GM12865 (cell line): ENCODE data around the gene PEAK1.
A peak's percentile ranks its signal among the peaks of the same experiment; 100 is the strongest.
"Not testable (repeated sequence)": the region's sequence is repeated elsewhere in the genome, so short reads cannot be mapped to it uniquely, and the experiment has no call there.

Experiments
- DNase-seq: peaks from one replicate; pipeline ENCODE4 v3.0.0; 2010; ENCODE audit warnings: low read depth
- H3K4me3 ChIP-seq: 2 replicates; pipeline ENCODE4 v1.5.1; 2011; ENCODE audit warnings: mild to moderate bottlenecking, low read depth, low read length, control low read depth
- CTCF ChIP-seq: IDR thresholded peaks from 2 replicates; pipeline ENCODE4 v1.5.1; 2011; ENCODE audit warnings: low read length, control low read depth, low read depth, inconsistent platforms; ENCODE audit not compliant: insufficient read depth; ENCODE audit errors: missing control alignments

PEAK1 gene

GRCh38 chr15:77187751-77188464 lies 232.0 kb downstream of the PEAK1 start:
- no peak for TF ChIP-seq CTCF
- DNase-seq, result peak; percentile 69
- H3K4me3 ChIP-seq, result no peak overlapping the region

DNA sequence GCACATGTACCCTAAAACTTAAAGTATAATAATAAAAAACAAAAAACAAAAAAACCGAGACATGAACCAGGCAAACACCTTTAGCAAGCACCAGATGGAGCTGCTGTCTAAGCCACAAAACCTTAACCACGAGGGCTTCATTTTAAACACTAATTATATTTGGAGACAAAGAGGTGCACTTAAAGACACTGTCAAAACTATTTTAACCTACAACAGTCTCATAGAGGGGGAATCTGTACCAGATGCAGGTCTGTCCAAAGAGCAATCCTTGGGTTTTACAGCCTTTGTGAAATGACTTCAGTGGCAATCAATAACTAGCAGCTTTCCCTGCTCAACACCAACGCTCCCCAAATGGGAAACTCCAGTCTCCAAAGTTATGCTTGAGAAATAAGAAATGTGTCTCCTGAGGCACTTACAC lies 233.3 kb downstream of the PEAK1 start:
- peak; percentile 58 for TF ChIP-seq CTCF
- H3K4me3 ChIP-seq, result no peak overlapping the region
- DNase-seq, result peak; percentile 66

- no peak for TF ChIP-seq CTCF
- DNase-seq, result peak; percentile 9
- H3K4me3 ChIP-seq, result no peak overlapping the region
These were observed 234.6 kb downstream of the PEAK1 start for GRCh38 chr15:77185242-77185785.

- DNase-seq, H3K4me3 ChIP-seq: not testable (repeated sequence)
These were observed 235.6 kb downstream of the PEAK1 start for GRCh38 chr15:77184352-77184751.

GRCh38 chr15:77183066-77183465 lies 236.8 kb downstream of the PEAK1 start:
- TF ChIP-seq CTCF, result no peak
- DNase-seq, result peak; percentile 30
- H3K4me3 ChIP-seq, result no peak overlapping the region

DNA sequence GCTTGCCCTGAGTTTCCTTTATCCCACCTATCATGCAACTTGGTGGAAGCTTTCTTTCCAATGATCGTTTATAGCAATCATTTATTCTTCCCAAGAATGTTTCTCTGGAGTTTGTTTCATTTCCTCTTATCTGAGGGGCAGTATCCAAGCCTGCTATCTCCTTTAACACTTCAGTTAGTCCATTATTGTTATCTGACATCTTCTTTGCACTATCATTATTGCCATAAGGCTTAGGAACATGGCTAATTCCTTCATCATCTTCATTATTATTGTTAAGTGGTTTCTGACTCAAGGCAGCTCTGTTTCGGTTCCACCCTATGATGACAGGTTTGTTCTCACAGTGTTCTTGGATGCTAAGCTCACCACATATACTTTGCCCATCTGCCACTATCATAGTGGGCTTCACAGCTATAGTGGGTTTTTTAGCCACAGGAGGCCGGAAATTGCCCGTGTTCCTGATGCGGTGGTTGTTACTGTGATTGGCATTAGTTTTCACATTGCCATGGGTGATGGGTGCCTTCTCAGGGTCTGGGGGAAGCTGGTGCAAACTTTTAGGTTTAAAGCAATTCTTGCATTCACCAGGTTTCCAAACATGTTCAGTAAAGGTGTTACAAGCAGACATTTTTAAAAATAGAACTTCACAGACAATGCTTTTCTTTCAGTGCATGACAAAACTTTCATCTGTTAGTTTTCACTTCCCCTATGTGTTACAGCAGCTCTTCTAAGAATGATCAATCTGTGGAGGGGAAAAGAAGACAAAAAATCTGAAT lies 238.4 kb downstream of the PEAK1 start:
- peak; percentile 82 for DNase-seq
- peak overlapping the region; percentile 3; the same call in 1 of the 2 replicates for H3K4me3 ChIP-seq
- no peak for TF ChIP-seq CTCF

GRCh38 chr15:77180757-77181156 lies 239.1 kb downstream of the PEAK1 start:
- TF ChIP-seq CTCF, result no peak
- no peak overlapping the region for H3K4me3 ChIP-seq
- no peak for DNase-seq
